Spleen (tissue), 7 donors: ENCODE results near the gene C4orf46.
"Not testable (repeated sequence)": the region's sequence is repeated elsewhere in the genome, so short reads cannot be mapped to it uniquely, and the experiment has no call there.

Experiments used
- CTCF ChIP-seq, 11 experiments: fragments of 200-600 bp in 7 of 11; fragments of 450-650 bp in 4 of 11; sonication (generic) in 4 of 11; IDR thresholded peaks in 8 of 11; conservative IDR thresholded peaks in 3 of 11; 1 replicate in 7 of 11; 2 replicates in 4 of 11; pipeline versions ENCODE4 v1.4.0 to v1.8.0; 2016 to 2021; ENCODE audit warnings: antibody characterized with exemption in 11 of 11, inconsistent platforms in 4 of 11, mild to moderate bottlenecking in 1 of 11
- POLR2A ChIP-seq, 3 donors: fragments of 450-650 bp; IDR thresholded peaks; one replicate each; pipeline ENCODE4 v1.5.1; 2017; ENCODE audit warnings: antibody characterized with exemption in 3 of 3, mild to moderate bottlenecking in 1 of 3
- POLR2AphosphoS5 ChIP-seq, 3 donors: sonication (generic); formaldehyde crosslinking; IDR thresholded peaks; one replicate each; pipeline ENCODE4 v1.5.1; 2017; ENCODE audit warnings: antibody characterized with exemption in 3 of 3
- donor health status: DM: no; HTN: no; CAD: no; lungs with moderate emphysema.
- donor health status: DM: no; HTN: no; CAD: no.
- donor health status: DM: no; HTN: no; CAD: no.

GRCh38 chr4:158663707-158664625 lies 7.7 kb downstream of the C4orf46 start:
- TF ChIP-seq POLR2A (IDR thresholded peaks at IDR 0.05); CTCF (IDR thresholded peaks at IDR 0.05 in 8 of 11, conservative IDR thresholded peaks at IDR 0.05 in 3 of 11); POLR2AphosphoS5 (IDR thresholded peaks at IDR 0.05): not testable (repeated sequence)
